ENCODE data around the gene SPIRE2. TPM values are rescaled to one million over a fixed set of nuclear protein-coding genes. Genes with fewer than 3 reads are reported as not detected.
A peak's percentile ranks its signal among the peaks of the same experiment; 100 is the strongest.
"Not testable (repeated sequence)": the region's sequence is repeated elsewhere in the genome, so short reads cannot be mapped to it uniquely, and the experiment has no call there.

SPIRE2 gene
- total RNA-seq, 1 donor: 3.5 TPM

DNA sequence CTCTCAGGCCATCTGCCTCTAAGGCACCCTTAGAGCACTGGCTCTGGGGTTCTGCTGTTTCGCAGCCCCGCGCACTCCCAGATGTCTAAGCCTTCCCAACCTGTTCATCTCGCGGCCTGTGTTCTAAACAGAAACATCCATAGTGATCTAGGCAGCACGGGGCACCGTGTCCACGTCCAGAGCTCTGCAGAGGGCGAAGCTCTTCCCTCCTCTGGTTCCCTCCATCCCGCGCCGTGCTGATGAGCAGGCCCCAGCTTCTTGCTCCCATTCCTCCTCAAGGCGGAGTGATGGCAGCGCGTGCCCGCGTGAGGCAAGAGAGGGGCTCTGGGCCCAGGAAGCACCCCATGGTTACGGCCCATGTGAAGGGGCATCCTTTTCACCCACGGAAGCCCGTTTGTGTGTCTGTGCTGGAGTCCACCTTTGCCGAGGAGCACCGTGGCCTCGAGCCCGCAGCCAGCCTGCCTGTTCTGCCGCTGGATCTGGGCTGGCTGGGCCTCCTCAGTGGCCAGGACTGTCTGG, 3.6 kb downstream of the SPIRE2 start:
- DNase-seq (ENCODE audit: low read depth): no peak
- H3K4me3 ChIP-seq (ENCODE audit: low read depth, low read length): no peak overlapping the region
- TF ChIP-seq, protein P1, sequence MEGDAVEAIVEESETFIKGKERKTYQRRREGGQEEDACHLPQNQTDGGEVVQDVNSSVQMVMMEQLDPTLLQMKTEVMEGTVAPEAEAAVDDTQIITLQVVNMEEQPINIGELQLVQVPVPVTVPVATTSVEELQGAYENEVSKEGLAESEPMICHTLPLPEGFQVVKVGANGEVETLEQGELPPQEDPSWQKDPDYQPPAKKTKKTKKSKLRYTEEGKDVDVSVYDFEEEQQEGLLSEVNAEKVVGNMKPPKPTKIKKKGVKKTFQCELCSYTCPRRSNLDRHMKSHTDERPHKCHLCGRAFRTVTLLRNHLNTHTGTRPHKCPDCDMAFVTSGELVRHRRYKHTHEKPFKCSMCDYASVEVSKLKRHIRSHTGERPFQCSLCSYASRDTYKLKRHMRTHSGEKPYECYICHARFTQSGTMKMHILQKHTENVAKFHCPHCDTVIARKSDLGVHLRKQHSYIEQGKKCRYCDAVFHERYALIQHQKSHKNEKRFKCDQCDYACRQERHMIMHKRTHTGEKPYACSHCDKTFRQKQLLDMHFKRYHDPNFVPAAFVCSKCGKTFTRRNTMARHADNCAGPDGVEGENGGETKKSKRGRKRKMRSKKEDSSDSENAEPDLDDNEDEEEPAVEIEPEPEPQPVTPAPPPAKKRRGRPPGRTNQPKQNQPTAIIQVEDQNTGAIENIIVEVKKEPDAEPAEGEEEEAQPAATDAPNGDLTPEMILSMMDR (IDR thresholded peaks at IDR 0.05; ENCODE audit: insufficient read depth, low read depth, low read length): no peak

DNA sequence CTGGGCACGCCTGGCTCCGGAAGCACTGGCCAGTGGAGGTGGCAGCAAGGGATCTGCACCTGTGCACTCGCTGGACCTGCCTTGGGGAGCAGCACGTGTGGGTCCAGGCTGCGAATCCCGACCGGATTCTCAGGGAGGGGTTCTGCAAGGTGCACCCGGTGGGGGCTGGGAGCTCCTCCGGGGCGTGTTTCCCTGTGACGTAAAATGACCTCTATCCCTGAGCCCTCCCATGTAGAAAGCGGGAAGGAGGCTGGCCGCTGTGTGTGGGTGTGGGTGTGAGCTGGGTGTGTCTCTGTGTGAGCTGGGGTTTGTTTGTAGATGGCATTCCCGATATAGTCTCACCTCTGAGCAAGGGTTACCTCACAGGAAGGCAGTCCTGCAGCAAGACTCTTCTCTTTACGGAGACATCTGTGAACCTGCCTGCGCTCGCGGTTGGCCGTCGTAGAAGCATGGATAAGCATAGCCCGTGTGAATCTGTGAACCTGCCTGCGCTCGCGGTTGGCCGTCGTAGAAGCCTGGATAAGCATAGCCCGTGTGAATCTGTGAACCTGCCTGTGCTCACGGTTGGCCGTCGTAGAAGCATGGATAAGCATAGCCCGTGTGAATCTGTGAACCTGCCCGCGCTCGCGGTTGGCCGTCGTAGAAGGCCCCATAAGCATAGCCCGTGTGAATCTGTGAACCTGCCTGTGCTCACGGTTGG, 5.5 kb downstream of the SPIRE2 start:
- H3K4me3 ChIP-seq (ENCODE audit: low read depth, low read length); DNase-seq (ENCODE audit: low read depth): not testable (repeated sequence)

DNA sequence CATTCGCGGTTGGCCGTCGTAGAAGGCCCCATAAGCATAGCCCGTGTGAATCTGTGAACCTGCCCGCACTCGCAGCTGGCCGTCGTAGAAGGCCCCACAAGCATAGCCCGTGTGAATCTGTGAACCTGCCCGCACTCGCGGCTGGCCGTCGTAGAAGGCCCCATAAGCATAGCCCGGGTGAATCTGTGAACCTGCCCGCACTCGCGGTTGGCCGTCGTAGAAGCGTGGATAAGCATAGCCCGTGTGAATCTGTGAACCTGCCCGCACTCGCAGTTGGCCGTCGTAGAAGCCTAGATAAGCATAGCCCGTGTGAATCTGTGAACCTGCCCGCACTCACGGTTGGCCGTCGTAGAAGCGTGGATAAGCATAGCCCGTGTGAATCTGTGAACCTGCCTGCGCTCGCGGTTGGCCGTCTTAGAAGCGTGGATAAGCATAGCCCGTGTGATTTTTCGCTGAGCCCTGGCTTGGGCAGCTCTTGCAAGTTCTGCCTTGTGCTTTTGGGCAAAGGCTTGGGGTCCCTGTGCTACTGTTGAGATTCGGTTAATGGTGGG, 6.6 kb downstream of the SPIRE2 start:
- not testable (repeated sequence) for DNase-seq (ENCODE audit: low read depth); H3K4me3 ChIP-seq (ENCODE audit: low read depth, low read length)

DNA sequence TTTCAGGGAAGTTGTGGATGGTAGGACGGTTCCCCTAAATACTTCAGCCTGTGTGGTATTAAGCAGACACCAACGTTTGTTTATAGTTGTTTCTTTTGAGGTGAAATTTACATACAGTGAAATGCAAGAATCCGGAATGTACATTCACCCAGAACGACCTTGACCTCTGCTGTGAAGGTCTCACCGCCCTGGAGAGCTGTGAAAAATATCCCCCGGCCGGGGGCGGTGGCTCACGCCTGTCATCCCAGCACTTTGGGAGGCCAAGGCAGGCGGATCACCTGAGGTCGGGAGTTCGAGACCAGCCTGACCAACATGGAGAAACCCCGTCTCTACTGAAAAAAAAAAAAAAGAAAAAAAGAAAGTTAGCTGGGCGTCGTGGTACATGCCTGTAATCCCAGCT, 8.2 kb downstream of the SPIRE2 start:
- not testable (repeated sequence) for DNase-seq (ENCODE audit: low read depth); H3K4me3 ChIP-seq (ENCODE audit: low read depth, low read length)

DNA sequence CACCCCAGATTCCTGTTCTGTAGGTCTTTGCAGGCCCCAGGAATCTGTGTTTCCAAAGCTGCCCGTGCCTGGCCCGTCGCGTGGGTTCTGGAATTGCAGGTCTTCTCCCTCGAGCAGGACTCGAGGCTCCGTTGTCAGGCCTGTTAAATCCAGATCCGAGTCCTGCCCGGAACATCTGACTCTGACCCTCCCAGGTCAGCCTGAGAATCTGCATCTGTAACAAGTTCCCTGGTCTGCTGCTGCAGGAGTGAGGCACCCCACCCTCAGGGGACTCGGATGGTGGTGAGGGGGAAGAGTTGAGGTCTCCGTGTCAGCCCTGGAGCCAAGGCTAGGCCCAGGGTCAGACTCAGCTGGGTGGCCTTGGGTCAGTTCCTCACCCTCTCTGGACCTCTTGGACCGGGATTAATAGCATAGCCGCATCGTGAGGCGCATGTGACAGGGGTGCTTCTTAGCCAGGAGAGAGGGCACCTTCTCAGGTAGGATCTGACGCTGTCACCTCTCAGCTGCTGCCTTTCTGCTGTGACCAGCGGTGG, 8.8 kb downstream of the SPIRE2 start:
- no peak overlapping the region for H3K4me3 ChIP-seq (ENCODE audit: low read depth, low read length)
- TF ChIP-seq, protein P1 (IDR thresholded peaks at IDR 0.05; ENCODE audit: insufficient read depth, low read depth, low read length): no peak

DNA sequence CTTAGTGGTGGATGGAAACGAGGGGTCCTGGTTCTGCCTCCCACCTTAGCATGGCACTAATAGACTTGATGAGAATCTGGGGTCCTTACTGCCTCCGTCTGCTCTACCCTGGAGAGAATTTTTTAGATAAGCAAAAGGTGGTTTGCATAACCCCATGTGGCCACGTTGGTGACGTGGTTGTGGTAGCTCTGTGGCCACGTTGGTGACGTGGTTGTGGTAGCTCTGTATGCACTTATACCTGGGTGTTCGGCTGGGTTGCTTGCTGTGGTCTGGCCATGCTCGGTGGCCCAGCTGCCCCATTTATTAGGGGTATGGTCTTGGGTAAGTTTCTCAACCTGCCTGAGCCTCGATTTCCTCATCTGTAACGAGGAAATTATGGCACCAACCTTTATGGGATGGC, 13.0 kb downstream of the SPIRE2 start:
- TF ChIP-seq, protein P1 (IDR thresholded peaks at IDR 0.05; ENCODE audit: insufficient read depth, low read depth, low read length): no peak
- DNase-seq (ENCODE audit: low read depth): no peak
- no peak overlapping the region for H3K4me3 ChIP-seq (ENCODE audit: low read depth, low read length)

More for the DNA sequence above, 8.8 kb downstream of the SPIRE2 start:
- no peak for DNase-seq (ENCODE audit: low read depth)

DNA sequence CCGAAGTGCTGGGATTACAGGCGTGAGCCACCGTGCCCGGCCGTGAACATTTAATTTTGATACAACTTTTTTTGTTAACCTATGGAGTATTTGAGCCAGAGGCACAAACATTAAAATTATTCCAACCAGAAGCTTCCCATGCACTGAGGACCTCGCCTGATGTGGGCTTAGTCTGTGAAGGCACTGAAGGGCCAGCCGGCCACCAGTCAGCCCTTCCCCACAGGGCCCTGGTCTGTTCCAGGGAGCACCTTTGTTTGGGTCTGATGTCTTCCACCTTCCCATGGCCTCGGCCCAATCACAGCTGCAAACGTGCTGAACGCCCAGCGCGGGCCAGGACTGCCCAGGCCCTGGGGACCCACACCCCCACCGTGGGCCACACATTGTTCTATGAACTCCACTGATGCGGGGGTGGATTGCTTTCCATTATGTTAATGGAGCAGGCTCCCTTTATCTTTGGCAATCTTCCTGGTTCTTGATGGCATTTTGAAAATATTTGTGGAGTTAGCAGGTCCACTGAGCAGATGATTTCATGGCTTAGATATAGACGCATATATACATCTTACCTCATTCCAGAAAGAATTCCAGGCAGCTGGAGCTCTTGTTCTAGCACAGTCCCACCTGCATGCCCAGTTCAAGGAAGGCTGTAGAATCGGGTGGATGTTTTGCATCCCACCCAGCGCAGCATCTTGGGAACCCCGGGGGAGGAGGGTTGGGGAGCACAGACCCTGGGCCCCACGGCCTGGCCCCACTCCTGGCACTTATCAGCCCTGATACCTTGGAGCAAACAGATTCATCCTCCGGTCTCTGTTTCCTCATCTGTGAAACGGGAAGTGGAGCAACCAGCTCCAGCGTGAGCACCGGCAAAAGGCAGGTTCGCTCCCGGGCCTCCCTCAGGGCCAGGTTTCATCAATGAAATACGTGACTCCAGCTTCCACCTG, 14.5 kb downstream of the SPIRE2 start:
- TF ChIP-seq, protein P1 (IDR thresholded peaks at IDR 0.05; ENCODE audit: insufficient read depth, low read depth, low read length): no peak
- peak; percentile 58 for DNase-seq (ENCODE audit: low read depth)
- no peak overlapping the region for H3K4me3 ChIP-seq (ENCODE audit: low read depth, low read length)
